Measurements from ENCODE around the gene ATP5ME.
"Not testable (repeated sequence)": the region's sequence is repeated elsewhere in the genome, so short reads cannot be mapped to it uniquely, and the experiment has no call there.

Gene ATP5ME

DNA sequence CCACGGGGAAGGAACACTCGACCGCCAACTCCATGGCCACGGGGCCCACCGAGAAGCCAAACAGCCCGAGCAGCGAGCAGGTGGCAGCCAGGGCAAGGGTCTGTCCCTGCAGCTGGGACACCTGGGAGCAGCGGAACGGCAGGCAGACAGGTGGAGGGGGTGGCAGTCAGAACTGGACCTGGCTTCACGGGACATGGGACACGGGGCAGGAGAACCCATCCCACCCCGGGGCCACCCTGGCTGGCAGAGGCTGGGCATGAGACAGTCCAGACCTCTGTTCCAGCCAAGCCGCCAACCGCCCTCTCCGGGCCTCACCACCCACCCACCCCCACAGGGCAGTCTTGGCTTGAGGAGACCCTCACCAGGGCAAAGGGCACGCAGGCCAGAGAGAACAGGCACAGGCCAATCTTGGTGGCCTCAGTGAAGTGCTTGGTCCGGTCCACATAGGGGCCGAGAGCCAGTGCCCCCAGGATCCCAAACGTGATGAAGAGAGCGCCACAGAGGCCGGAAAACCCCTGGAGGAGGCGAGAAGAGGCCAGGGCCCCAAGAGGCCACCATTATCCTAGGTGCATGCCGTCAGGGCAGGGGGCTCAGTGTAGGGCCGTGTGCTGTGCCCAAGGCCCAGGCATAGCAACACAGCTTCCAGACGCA is 9.3 kb upstream of the ATP5ME start:
- no peak for DNase-seq

DNA sequence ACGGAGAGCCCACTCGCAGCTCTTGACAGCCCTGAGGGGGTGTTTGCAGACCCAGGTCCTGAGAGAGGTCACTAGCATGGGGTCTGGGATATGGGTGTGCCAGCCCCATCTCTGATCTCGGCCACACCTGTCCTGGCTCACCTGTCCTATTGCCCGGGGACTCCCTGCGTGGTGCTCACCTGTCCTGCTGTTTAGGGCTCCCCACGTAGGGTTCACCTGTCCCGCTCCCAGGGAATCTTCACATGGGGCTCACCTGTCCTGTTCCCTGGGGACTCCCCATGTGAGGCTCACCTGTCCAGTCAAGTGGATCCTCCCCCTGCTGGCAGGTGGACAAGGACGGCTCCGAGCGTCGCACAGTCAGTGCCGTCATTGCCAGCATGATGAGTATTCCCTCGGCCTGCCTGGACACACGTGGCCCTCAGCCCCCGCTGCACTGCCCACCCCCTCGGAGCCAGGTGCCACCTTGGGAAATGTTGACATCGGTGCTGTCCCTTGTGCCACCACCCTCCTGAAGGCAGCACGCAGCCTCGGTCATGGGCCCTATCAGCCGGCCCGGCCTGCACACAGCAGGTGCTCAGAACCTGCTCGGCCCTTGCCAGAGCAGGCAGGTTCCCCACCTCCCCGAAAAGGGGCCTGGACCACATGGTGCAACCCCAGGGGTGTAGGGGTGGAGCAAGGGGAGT is 8.6 kb upstream of the ATP5ME start:
- no peak for DNase-seq

DNA sequence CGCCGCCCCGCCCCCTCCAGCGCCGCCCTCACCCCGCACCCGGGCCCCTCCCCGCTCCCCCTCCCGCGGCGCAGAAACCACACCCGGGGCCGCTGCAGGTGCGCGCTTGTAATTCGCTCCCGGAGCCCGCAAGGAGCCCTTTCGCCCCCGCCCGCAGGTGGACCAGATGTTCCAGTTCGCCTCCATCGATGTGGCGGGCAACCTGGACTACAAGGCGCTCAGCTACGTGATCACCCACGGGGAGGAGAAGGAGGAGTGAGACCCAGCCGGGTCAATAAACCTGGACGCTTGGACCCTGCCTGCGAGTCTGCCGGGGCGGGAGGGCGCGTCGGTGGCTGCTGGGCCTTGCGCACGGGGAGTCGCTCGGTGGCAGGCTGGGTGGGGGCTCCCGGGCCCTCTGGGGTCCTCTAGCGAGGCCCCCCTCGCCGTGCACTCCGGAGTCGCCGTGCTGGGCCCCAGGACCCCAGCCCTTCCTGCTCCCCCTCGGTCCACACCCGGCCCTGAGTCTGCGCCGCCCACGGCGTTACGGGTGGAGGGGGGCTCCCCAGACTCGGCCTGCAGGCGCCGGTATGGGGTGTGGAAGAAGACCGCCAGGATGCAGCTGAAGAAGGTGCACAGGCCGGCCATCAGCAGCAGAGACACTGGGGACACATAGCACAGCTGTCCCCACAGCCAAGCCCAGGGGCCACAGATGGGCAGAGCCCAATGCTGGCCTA is 7.8 kb upstream of the ATP5ME start:
- DNase-seq: no peak

DNA sequence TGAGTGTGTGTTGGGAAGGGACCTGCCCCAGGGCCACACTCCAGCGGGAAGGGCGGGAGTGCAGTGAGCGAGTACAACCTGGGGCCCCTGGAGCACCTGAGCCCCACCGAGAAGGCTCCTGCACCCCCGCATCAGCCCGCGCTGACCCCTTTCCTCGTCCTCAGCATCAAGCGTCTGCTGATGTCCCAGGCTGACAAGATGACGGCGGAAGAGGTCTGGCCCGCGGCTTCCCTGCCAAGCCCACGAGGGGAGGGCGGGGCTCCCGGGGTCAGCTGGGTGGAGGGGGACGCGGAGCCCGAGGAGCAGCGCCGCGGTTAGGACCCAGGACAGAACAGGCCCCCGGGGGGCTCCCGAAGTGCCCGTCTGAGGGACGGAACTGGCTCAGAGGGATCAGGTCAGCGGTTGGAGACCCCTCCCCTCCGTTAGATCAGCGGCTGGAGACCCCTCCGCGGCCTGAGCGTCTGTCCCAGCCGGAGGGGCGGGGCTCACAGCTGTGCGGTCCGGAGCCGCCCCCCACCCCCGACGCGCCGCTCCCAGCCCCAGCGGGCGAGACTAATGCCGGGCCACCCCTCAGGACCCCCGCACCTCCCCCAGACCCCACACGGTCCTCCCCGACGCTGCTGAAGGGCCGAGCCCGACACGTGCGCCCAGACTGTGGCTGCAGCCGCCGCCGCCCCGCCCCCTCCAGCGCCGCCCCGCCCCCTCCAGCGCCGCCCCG is 7.0 kb upstream of the ATP5ME start:
- DNase-seq: peak; percentile 40

DNA sequence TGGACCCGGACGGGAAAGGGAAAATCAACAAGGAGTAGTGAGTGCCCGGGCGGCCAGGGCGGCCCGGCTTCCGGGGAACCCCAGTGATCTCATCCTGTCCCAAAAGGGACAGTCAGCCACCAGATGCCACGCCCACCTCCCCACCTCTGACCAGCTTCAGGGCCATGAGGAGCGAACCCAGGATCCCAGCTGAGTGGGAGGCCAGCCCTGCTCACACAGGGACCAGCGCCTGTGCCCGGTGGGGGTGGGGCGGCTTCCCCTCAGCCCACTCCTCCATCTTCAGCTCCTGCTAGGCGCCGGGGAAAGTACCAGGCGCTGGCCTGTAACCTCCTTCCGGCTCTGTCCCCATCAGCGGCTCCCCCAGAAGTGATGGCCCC is 6.5 kb upstream of the ATP5ME start:
- DNase-seq: peak; percentile 43

DNA sequence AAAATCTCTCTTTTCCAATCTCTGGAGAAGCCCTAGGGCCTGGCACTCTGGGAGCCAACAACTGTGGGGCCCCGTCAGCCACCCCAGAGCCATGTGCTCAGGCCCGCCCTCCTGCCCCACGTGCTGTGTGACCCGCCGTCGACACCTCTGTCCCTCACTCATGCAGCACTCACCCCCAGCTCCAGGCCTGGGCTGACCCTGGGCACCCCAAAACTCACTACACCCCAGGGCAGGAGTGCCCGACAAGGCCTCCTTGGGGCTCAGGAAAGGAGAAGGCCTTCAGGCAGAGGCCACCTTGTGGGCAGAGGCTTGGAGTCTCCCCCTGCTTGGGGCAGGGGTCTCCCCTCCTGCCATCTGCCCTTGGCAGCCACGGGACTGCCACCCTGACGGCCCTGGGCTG is 6.0 kb upstream of the ATP5ME start:
- DNase-seq: no peak

- no peak for DNase-seq
Observed at GRCh38 chr4:679629-680028, 5.6 kb upstream of the ATP5ME start.

DNA sequence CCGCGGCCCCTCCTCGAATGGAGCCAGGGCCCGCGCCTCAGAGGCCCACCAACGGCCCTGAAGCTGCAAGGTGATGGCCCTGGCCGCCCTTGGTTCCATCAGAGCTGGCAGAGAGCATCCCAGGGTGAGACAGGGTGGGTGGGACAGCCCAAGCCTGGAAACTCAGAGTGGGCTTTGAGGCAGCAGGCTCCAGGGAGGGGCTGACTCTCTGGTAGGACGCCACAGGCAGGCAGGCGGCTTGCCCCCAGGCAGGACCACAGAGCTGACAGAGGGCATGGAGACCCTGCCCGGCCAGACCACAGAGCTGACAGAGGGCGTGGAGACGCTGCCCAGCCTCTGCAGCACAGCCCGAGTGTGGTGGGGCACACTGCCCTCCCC is 5.0 kb upstream of the ATP5ME start:
- DNase-seq: no peak

GRCh38 chr4:678331-679103 is 4.4 kb upstream of the ATP5ME start:
- no peak for DNase-seq

DNA sequence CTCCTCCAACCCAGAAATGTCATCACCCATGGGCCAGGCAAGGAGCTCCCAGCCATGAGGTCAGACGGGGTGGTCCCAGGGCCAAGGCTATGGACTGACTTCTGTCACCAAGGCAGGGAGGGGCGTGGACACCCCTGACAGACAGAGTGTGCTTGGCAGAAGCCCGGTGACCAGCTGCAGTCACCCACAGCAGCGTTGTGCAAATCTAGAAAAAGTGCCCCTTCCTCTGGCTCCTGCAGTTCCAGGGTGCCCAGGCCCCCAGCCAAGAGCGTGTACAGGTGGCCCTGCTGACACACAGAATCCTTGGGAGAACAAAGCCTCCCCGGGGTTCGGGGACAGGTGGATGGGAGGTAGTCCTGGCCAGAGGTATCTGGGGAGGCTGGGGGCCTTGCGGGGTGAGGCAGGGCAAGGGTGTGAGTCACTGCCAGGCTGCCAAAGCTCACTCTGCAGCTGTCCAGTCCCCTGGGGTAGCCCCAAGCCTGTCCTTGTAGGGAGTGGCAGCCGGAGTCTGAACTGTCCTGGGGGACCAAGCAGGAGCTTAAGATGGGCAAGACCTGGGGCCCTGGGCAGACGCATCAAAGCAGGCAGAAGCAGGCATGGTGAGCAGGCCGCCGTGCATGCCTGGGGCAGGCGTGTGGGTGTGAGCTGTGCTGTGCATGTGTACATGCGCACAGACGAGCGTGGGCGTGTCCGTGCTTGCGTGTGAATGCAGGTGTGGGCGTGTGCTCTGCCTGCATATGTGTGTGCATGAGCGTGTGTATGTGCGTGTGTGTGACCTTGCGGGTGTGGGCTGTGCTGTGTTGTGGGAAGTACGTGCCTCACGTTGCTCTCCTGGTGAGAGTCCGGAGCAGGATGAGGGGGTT is 3.6 kb upstream of the ATP5ME start:
- no peak for DNase-seq

DNA sequence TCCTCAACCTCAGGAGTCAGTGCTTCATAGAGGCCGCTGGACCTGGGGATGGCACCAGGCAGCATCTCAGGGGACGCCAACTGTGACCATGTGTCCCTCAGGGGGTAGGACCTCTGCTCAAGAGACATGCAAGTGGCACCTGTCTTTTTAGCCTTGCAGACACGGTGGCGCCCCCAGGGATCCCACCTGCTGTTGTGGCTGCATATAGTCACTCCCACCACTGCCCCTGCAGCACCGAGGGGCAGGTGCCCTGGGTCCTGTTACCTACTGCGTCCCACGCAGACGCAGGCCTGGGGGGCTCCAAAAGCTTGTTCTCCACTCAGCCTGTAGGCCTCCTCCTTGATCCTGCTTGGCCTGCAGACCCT is 2.8 kb upstream of the ATP5ME start:
- DNase-seq: no peak

- no peak for DNase-seq
Observed at GRCh38 chr4:675980-676870, 2.1 kb upstream of the ATP5ME start.

DNA sequence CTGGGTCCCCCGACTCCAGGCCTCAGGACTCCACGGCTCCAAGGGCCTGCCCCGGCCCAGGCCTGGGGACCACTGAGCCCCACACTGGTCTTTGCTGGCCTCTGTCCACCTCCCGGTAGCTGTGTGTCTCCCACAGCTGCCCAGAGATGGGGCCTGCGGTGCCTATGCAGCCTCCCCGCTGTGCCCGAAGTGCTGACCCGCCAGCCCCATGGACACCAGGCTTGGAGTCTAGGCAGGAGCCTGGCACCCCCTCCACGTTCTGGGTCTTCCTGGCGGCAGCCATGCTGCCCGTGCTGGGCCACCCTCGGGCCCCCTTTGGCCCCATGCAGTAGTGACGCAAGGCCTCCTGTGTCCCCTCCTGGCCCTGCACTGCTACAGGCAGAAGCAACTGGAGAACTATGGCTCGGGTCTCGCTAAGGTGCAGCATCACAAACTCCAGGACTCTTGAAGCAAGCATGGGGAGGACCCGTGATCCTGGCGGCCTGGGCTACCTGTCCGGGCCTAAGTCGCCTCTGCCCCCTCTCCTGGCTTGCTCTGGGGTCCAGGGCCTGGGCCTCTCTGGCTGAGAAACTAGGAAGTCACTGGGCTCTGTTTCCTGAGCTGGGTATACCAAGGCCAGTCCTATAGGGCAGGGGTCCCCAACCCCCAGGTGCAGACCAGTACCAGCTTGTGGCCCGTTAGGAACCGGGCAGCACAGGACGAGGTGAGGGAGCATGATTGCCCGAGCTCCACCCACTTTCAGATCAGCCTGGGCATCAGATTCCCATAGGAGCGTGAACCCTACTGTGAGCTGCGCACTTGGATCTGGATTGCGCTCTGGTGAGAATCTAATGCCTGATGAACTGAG is 1.2 kb upstream of the ATP5ME start:
- no peak for DNase-seq

DNA sequence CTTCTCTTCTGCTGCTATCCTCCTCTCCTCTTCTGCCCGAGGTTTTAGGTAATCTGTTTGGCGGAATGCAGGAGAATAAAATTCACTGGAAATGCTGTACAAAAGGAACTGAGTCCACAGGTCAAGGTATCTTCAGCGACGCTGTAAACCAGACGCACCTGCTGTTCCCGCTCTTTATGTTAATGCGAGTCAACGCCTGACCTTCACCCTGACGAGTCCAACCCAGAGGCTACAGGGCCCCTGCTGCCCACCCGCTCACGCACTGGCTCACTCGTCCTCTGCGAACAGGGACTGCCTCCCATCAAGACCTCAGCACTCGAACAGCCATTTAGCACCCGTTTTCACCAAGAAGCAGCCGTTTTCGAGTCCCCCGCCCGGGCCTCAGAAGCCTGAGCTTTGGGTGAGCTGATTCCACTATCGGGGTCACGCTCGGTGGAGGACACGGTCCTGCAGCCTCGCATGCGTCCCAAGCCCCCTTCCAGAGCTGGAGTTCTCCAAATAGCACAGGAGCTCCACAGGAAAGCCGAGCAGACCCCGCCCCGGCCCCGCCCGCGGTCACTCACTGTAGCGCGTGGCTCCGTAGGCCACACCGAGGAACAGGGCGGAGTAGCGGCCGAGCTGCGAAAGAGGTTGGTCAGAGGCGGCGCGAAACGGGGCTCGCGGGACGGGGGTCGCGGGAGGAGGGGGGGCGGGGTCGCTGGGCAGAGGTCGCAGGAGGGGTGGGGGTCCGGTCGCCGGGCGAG is 556 bp downstream of the ATP5ME start:
- DNase-seq: peak; percentile 48

DNA sequence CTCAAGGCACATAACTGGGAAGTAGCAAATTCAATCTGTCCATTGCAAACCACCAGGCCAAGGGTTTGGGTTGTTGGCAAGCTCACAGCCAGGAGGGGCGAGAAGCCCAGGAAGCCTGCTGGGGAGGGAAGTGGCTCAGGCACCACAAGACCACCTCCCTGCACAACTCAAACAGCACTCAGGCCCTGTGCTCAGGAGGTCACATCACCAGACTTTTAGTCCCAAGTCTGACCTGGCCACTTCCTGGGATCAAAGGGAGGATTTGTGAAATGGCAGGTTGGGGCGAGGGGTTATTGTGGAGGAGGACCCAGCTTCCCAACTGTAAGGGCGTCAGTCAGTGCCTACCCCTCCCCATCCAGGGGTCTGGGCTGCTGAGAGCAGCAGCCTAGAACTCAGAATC is 2.3 kb downstream of the ATP5ME start:
- no peak for DNase-seq

- not testable (repeated sequence) for DNase-seq
Observed at GRCh38 chr4:669806-670559, 4.1 kb downstream of the ATP5ME start.

GRCh38 chr4:668219-668618 is 5.9 kb downstream of the ATP5ME start:
- DNase-seq: not testable (repeated sequence)

DNA sequence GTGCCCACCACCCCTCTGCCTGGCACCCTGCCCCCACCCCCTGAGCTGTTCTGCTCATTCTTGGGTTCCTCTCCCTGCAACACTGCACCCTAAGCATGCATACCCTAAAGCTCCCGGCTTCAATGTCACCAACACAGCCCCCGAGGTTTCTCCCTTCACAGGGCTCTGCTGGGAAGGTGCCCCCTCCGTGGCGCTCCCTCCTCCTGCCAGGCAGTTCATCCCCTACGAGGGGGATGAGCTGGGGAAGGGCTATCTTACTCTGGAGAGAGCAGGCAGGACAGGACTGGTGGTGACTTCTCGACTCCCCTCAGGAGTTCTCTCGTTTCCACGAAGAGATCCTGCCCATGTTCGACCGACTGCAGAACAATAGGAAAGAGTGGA is 6.5 kb downstream of the ATP5ME start:
- no peak for DNase-seq

Data from suppressor macrophage treated with lipopolysaccharide for 4 hours (primary cell).